Measurements from ENCODE around the gene MBTD1. TPM values are rescaled to one million over a fixed set of nuclear protein-coding genes. Genes with fewer than 3 reads are reported as not detected.

The MBTD1 gene
- total RNA-seq, 1 experiment from 2014 or later, result 20.4 TPM

GRCh38 chr17:51200295-51200694 is 59.6 kb downstream of the MBTD1 start:
- no peak overlapping the region for H3K4me3 ChIP-seq
- no peak overlapping the region for H3K4me2 ChIP-seq
- no peak overlapping the region for H2AFZ ChIP-seq
- DNase-seq, result no peak
- H3K79me2 ChIP-seq (ENCODE audit: low read depth), result no peaks in the 10 kb centered on the region
- no peaks in the 10 kb centered on the region; the same call in 1 of the 2 replicates for H4K20me1 ChIP-seq (ENCODE audit: insufficient read depth)
- no peaks in the 10 kb centered on the region for H3K4me1 ChIP-seq (replicated peaks; ENCODE audit: insufficient read depth)
- H3K27me3 ChIP-seq (ENCODE audit: insufficient read depth, low read depth), result no peaks in the 10 kb centered on the region
- CTCF ChIA-PET, result no interaction called here
- H3F3A ChIP-seq (ENCODE audit: insufficient read depth, low read depth), result peaks cover 4% of the 10 kb centered on the region; the same call in 1 of the 2 replicates
- peaks cover 60% of the 10 kb centered on the region for H3K36me3 ChIP-seq (ENCODE audit: low read depth)
- intact Hi-C loops (cut with micrococcal nuclease; ENCODE audit: unreplicated experiment), result no loop called here
- H3K27ac ChIP-seq, result no peak overlapping the region
- no peaks in the 10 kb centered on the region for H3K9me3 ChIP-seq (ENCODE audit: insufficient read depth, low read depth)
- no TSS peak for BruUV-seq (replicated peaks)
- TF ChIP-seq EZH2 (IDR thresholded peaks at IDR 0.05; ENCODE audit: low read depth), result no peak
- no peak for TF ChIP-seq CTCF (conservative IDR thresholded peaks at IDR 0.05)
- POLR2A ChIA-PET (ENCODE audit: unreplicated experiment), result no interaction called here
- H3K9me2 ChIP-seq (ENCODE audit: insufficient read depth), result no peaks in the 10 kb centered on the region

GRCh38 chr17:51197754-51198153 is 62.1 kb downstream of the MBTD1 start:
- H3K9me2 ChIP-seq (ENCODE audit: insufficient read depth), result no peaks in the 10 kb centered on the region
- peaks cover 47% of the 10 kb centered on the region for H3K36me3 ChIP-seq (ENCODE audit: low read depth)
- POLR2A ChIA-PET (ENCODE audit: unreplicated experiment), result interaction anchor here (0.6 kb wide), 1 partner anchor 1142 kb away, joined by 5 read pairs; no protein-coding TSS in a partner anchor
- H3F3A ChIP-seq (ENCODE audit: insufficient read depth, low read depth), result peaks cover 9% of the 10 kb centered on the region; the same call in 1 of the 2 replicates
- no peak for TF ChIP-seq EZH2 (IDR thresholded peaks at IDR 0.05; ENCODE audit: low read depth)
- no peak for TF ChIP-seq CTCF (conservative IDR thresholded peaks at IDR 0.05)
- no peaks in the 10 kb centered on the region for H3K27me3 ChIP-seq (ENCODE audit: insufficient read depth, low read depth)
- no peak overlapping the region for H3K4me3 ChIP-seq
- H3K4me1 ChIP-seq (replicated peaks; ENCODE audit: insufficient read depth), result no peaks in the 10 kb centered on the region
- H3K9me3 ChIP-seq (ENCODE audit: insufficient read depth, low read depth), result no peaks in the 10 kb centered on the region
- H3K4me2 ChIP-seq, result no peak overlapping the region
- H3K27ac ChIP-seq, result no peak overlapping the region
- no peaks in the 10 kb centered on the region for H3K79me2 ChIP-seq (ENCODE audit: low read depth)
- CTCF ChIA-PET, result no interaction called here
- no TSS peak for BruUV-seq (replicated peaks)
- intact Hi-C loops (cut with micrococcal nuclease; ENCODE audit: unreplicated experiment), result no loop called here
- H4K20me1 ChIP-seq (ENCODE audit: insufficient read depth), result no peaks in the 10 kb centered on the region; the same call in 1 of the 2 replicates
- H2AFZ ChIP-seq, result no peak overlapping the region
- no peak for DNase-seq

- intact Hi-C loops (cut with micrococcal nuclease; ENCODE audit: unreplicated experiment), result no loop called here
- H4K20me1 ChIP-seq (ENCODE audit: insufficient read depth), result peaks cover 5% of the 10 kb centered on the region; the same call in 1 of the 2 replicates
- no peak for DNase-seq
- H3K4me1 ChIP-seq (replicated peaks; ENCODE audit: insufficient read depth), result no peaks in the 10 kb centered on the region
- H2AFZ ChIP-seq, result no peak overlapping the region
- no peaks in the 10 kb centered on the region for H3K27me3 ChIP-seq (ENCODE audit: insufficient read depth, low read depth)
- no peaks in the 10 kb centered on the region for H3K9me2 ChIP-seq (ENCODE audit: insufficient read depth)
- no peaks in the 10 kb centered on the region for H3K79me2 ChIP-seq (ENCODE audit: low read depth)
- H3K4me2 ChIP-seq, result no peak overlapping the region
- TF ChIP-seq EZH2 (IDR thresholded peaks at IDR 0.05; ENCODE audit: low read depth) (no peak), CTCF (conservative IDR thresholded peaks at IDR 0.05) (no peak)
- no peak overlapping the region for H3K4me3 ChIP-seq
- no TSS peak for BruUV-seq (replicated peaks)
- H3K9me3 ChIP-seq (ENCODE audit: insufficient read depth, low read depth), result no peaks in the 10 kb centered on the region
- peaks cover 33% of the 10 kb centered on the region for H3K36me3 ChIP-seq (ENCODE audit: low read depth)
- ChIA-PET POLR2A (ENCODE audit: unreplicated experiment) (no interaction called here), CTCF (no interaction called here)
- H3K27ac ChIP-seq, result no peak overlapping the region
- H3F3A ChIP-seq (ENCODE audit: insufficient read depth, low read depth), result peaks cover 24% of the 10 kb centered on the region
Observed at GRCh38 chr17:51191895-51192294, 68.0 kb downstream of the MBTD1 start.
